Measurements from ENCODE around the gene ACOX1. TPM values are rescaled to one million over a fixed set of nuclear protein-coding genes. Genes with fewer than 3 reads are reported as not detected.

Gene ACOX1
- total and polyA plus RNA-seq, 2 of the 13 experiments (the other 11 are each of a cell fraction or from before 2014, with no cell fraction given), result 86.4 to 120 TPM

GRCh38 chr17:75894049-75894733 is 84.8 kb downstream of the ACOX1 start (continued):
- TF ChIP-seq KAT2B (IDR thresholded peaks at IDR 0.05; ENCODE audit: borderline replicate concordance, low read depth, low read length), result no peak
- no peak for TF ChIP-seq SOX13 (IDR thresholded peaks at IDR 0.05)
- no peak; a peak in 1 of 4 replicates for TF ChIP-seq SOX13 (CRISPR knock-in tag; conservative IDR thresholded peaks at IDR 0.05 in 1 of 2, IDR thresholded peaks at IDR 0.05 in 1 of 2)
- no peak for TF ChIP-seq CREBL2 (CRISPR knock-in tag; IDR thresholded peaks at IDR 0.05; ENCODE audit: borderline replicate concordance)
- no peak for TF ChIP-seq ZNF768 (CRISPR knock-in tag; IDR thresholded peaks at IDR 0.05)
- TF ChIP-seq MLX (CRISPR knock-in tag; IDR thresholded peaks at IDR 0.05), result no peak
- no peak for TF ChIP-seq ZKSCAN1 (IDR thresholded peaks at IDR 0.05; ENCODE audit: low read length)
- no peak for TF ChIP-seq ZNF337 (CRISPR knock-in tag; IDR thresholded peaks at IDR 0.05; ENCODE audit: borderline replicate concordance, low read depth)
- TF ChIP-seq ZNF318 (CRISPR knock-in tag; IDR thresholded peaks at IDR 0.05), result no peak
- peak; percentile 66; the same call in 1 of the 2 replicates for TF ChIP-seq ZNF788 (CRISPR knock-in tag; IDR thresholded peaks at IDR 0.05; ENCODE audit: borderline replicate concordance)
- no peak for TF ChIP-seq TFAP4 (IDR thresholded peaks at IDR 0.05; ENCODE audit: borderline replicate concordance, low read depth)
- 0 out of 2 replicates have a peak, but pooled peaks have one; percentile 16 for TF ChIP-seq GATAD1 (CRISPR knock-in tag; IDR thresholded peaks at IDR 0.05)
- no peak; the same call in 1 of the 2 replicates for TF ChIP-seq ZNF292 (CRISPR knock-in tag; IDR thresholded peaks at IDR 0.05; ENCODE audit: borderline replicate concordance, low read depth)
- no peak; the same call in 1 of the 2 replicates for TF ChIP-seq POLR2G (IDR thresholded peaks at IDR 0.05; ENCODE audit: low read depth, low read length)
- TF ChIP-seq MEIS1 (CRISPR knock-in tag; IDR thresholded peaks at IDR 0.05; ENCODE audit: borderline replicate concordance), result no peak
- TF ChIP-seq SUZ12 (IDR thresholded peaks at IDR 0.05; ENCODE audit: low read depth, low read length), result no peak
- 0 out of 2 replicates have a peak, but pooled peaks have one; percentile 33 for TF ChIP-seq MTA1 (CRISPR knock-in tag; IDR thresholded peaks at IDR 0.05; ENCODE audit: borderline replicate concordance)
- peak; percentile 29; the same call in 1 of the 2 replicates for TF ChIP-seq DRAP1 (CRISPR knock-in tag; IDR thresholded peaks at IDR 0.05)
- TF ChIP-seq BRCA1 (CRISPR knock-in tag; IDR thresholded peaks at IDR 0.05), result no peak
- no peak for TF ChIP-seq RFX1 (IDR thresholded peaks at IDR 0.05)
